Left lobe of liver (tissue), 2 donors: Measurements from ENCODE around the gene ZNF804A. TPM values are rescaled to one million over a fixed set of nuclear protein-coding genes. Genes with fewer than 3 reads are reported as not detected.

Experiments used
- ATAC-seq: fragments of 200-7000 bp; cut with Tn5 transposase; one replicate; pipeline ENCODE4 v1.9.1; 2020; ENCODE audit warnings: mild to moderate bottlenecking, moderate library complexity
- DNase-seq: peaks from one replicate; pipeline ENCODE4 v3.0.0-alpha.2; 2020; ENCODE audit warnings: low spot score
- total RNA-seq: library from RNA; stranded (reverse); gene quantifications from one replicate; pipeline ENCODE4 v1.2.1, GENCODE V29; 2021
- donor health status: DM: no; HTN: no; CAD: no; lungs with moderate emphysema.
- donor health status: DM: no; HTN: yes; CAD: no.

ZNF804A gene
- total RNA-seq: not detected

DNA sequence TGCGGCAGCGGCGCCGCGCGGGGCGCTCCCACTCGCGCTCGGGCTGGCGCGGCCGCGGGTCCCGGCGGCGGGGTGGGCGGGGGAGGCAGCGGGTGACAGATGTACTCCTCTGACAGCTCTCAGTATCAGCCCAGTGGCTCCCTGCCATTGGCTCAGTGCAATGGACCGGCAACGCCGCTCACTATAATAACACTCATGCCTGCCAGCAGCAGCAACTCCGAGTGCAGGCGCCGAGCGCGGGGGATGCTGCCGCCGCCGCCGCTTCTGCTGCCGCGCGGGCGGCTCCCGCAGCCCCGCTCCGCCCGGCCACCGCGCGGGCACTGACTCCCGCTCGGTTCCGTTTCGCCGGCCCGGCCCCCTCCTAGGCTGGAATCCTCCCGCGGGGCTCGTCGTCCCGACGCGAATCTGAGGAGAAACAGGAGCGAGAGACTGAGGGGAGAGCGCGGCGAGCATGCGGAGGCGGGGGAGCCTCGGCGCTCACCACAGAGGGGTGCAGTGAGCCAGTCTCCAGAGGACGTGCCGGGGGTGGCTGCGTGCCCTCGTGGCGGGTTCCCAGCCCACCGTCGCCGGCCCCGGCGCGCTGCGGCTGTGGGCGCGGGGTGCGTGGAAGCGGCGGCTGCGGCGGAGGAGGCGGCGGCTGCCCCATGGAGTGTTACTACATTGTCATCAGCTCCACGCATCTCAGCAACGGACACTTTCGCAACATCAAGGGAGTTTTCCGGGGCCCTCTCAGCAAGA is at the start of gene ZNF804A:
ZNF804A (plus strand) TSS at position 214 of the 738 bp plus-strand sequence; CDS start at position 645, 431 bp downstream.
- ATAC-seq: peak; percentile 90
- DNase-seq: peak; percentile 54

DNA sequence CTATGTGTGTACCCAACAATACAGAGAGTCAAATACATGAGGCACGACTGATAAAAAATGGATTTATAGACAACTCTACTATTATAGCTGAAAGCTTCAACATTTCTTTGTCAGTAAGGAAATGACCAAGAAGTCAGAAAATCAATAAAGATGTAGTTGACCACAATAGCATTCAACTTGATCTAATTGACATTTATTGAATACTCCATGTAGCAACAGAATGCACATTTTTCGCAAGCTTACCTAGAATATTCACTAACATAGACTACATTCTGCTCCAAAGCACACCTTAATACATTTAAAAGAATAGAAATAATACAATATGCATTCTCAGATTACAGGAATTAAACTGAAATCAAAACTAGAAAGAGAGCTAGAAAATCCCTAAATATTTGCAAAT is 49.2 kb upstream of the ZNF804A start:
- ATAC-seq: no peak

DNA sequence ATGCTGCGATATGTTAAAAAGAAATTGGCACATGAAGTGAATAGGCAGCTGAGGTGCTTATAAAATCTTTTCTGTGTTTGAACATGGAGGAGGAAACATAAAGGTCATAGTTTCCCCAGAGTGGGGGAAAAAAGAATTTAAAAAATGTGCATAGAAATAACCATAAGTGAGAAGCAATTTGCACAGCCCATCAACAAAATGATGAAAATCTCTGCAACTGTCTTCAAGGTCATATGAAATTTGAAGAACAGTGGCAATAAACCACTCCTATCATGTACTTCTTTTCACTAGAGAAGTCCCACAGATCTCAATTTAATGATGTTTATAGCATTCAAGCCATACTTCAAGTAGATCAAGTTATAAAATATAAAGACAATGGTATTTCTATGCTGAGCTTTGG is 46.7 kb upstream of the ZNF804A start:
- ATAC-seq (no peak), DNase-seq (no peak)

More for the DNA sequence above, 49.2 kb upstream of the ZNF804A start:
- DNase-seq: no peak

DNA sequence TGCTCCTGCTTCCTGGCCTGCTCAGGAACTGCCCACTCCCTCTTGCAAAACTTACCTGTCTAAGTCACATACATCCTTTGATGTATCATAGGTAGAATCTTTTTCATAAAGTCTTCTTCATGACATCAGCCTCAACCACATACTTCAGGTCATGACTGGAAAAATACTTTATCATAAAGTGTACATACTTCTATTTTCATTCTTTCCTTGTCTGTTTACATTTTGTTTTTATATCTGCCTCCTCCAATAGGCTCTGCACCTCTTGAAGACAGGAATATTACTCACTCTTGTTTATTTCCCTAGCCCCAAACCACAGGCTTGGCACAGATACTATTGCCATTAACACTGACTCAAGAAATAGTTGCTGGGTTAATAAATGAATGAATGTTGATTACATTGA is 43.6 kb upstream of the ZNF804A start:
- ATAC-seq: no peak

DNA sequence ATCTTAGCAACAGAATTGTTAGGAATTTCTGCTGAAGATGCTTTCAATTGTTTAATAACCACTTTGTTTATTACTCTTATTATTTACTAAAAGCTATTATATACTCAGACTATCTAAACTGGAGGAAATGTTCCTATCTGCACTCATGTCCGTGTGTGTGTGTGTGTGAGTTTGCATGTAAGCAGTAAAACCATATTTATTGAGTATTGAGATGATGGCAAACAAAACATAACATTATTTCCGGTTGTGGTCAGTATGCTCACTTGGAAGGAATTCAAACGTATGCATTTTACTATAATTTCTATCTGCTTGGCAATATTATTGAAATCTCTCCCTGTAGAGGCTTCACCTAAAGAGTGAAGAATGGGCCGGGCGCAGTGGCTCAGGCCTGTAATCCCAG is 43.0 kb upstream of the ZNF804A start:
- ATAC-seq: no peak
- no peak for DNase-seq

More for the DNA sequence above, 43.6 kb upstream of the ZNF804A start:
- DNase-seq: no peak

DNA sequence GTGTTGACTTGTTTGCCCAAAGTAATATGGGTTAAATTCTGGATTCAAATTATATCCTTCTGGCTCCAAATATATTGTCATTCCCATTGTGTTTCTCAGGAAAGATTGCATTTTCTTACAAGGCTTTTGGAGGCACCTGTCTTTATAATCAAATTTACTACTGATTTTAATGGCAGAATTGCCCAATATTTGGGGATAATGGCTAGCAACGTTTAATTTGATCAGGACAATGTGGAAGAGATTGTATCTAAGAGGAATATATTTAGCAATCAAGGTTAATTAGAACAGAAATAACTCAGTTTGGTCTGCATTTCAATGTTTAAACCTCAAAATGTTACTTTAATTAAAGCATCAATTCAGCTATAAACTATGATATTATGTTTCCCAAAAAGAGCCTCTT is 41.7 kb upstream of the ZNF804A start:
- no peak for ATAC-seq
- DNase-seq: no peak

DNA sequence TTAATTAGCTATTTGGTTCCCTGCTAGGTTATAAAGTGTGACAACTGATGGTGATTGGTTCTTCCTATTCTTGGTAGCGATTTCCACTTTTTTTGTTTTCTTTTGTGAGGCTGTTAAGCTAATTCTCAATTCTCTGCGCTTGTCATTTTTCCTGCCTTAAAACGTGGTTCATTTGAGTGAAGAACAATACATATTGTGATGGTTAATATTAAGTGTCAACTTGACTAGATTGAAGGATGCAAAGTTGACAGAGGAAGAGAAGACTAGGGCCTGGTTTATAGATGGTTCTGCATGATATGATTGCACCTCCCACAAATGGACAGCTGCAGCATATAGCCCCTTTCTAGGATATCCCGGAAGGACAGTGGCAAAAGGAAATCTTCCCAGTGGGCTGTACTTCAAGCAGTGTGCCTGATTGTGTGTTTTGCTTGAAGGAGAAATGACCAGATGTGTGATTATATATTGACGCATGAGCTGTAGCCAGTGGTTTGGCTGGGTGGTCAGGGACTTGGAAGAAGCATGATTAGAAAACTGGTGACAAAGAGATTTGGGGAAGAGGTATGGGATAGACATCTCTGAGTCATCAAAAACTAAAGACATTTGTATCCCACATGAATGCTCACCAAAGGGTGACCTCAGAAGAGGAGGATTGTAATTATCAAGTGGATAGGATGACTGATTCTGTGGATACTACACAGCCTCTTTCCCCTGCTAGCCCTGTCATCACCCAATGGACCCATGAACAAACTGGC is 39.4 kb upstream of the ZNF804A start:
- DNase-seq: no peak
- no peak for ATAC-seq

DNA sequence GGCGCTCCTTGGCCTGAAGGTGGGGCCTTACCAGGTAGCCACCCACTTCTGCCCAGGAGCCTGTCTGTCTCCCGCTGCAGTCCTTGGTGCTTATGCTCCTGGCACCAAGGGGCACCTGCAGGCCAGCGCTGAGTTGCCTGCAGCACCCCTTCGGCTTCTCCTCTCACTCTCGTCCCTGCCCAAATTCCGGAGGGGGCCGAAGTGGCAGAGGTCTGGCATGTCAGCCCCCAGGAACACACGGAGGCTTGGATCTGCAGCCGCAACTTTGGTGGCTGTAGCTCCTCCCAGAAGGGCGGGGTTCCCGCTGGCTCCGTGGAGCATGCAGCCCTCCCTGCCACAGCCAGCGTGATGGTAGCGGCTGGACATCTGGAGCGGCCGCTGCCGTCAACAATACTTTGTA is 37.7 kb upstream of the ZNF804A start:
- DNase-seq (no peak), ATAC-seq (no peak)

DNA sequence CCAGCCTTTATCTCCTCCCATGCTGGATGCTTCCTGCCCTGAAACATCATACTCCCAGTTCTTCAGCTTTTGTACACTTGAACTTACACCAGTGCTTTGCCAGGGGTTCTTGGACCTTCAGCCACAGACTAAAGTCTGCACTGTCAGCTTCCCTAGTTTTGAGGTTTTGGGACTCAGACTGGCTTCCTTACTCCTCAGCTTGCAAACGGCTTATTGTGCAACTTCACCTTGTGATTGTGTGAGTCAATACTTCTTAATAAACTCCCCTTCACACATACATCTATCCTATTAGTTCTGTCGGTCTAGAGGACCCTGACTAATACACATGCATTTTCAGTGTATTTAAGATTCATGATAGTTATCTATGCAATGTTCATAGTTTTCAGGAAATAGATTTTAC is 35.8 kb upstream of the ZNF804A start:
- ATAC-seq (no peak), DNase-seq (no peak)

DNA sequence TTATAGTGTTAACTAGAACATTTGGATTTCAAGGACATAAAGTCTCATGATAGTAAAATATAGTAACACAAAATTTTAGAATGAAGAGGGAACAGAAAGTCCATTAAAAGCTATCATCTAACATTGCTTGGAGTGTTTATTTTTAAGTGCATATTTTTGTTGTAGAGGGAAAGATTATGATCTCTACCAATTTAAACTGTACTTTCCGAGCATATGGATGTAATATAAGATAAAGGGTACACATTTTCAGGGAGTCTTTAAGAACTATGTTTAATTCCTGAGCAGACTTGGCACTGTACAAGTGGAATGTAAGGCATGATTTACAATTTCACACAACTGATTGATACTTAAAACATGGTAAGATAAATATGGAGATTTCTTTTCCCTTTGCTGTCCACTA is 34.2 kb upstream of the ZNF804A start:
- ATAC-seq: no peak
- DNase-seq: no peak

DNA sequence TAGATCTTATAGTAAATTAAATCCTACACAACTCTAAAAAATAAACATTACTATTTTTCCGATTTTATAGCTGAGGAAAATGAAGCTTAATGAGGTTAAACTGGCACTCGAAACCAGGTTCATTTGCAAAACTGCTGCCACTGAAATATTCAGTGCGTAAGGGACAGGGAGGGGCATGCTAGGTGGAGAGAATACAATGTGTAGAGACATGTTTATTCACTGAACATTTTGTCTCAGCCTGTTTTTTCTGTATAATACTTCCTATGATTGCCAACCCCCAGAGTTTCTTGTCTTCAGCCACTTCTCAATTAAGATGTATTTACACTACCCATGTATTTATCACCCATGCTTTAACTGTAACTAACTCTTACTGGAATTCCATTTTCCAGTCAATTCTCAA is 31.6 kb upstream of the ZNF804A start:
- no peak for DNase-seq
- no peak for ATAC-seq

DNA sequence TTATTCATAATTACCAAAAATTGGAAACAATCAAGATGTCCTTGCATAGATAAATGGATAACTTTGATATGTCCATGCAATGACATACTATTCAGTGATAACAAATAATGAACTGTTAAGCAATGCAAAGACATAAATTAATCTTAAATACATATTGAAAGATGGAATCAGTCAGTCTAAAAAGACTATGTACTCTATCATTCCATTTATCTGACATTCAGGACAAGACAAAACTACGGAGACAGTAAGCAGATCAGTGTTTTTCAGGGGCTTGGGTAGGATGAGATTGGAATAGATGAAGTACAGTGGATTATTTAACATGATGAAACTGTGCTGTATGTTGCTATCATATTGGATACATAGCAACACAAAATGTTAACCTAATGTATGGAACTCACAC is 21.3 kb upstream of the ZNF804A start:
- no peak for ATAC-seq
- DNase-seq: no peak

DNA sequence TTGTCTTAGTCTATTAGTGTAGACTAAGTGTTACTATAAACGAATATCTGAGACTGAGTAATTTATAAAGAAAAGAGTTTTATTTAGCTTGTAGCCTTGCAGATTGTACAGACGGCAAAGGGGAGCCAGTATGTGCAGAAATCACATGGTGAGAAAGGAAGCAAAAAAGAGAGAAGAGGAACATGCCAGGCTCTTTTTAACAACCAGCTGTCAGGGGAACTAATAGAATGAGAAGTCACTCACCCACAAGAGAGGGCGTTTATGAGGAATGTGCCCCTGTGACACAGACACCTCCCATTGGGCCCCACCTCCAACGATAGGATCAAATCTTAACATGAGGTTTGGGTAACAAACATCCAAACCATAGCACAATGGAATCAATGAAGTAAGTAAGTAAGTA is 20.6 kb upstream of the ZNF804A start:
- ATAC-seq: no peak

DNA sequence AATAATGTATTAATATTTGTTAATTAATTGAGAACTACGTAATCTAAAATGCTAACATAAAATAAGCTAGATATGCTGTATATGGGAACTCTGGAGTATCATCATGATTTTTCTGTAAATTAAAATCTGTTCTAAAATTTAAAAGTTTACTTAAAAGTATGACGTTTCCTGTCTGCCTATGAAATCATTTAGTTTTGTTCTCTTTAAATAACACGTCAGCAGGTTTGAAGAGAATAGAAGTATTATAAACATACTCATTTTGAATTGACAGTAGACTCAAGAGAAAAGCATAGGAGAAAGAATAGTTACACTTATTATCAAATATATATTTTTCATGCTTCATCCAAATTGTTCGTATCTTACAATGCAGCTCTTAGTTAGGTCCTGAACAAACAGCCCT is 19.1 kb upstream of the ZNF804A start:
- no peak for ATAC-seq
- DNase-seq: no peak

More for the DNA sequence above, 20.6 kb upstream of the ZNF804A start:
- DNase-seq: no peak

DNA sequence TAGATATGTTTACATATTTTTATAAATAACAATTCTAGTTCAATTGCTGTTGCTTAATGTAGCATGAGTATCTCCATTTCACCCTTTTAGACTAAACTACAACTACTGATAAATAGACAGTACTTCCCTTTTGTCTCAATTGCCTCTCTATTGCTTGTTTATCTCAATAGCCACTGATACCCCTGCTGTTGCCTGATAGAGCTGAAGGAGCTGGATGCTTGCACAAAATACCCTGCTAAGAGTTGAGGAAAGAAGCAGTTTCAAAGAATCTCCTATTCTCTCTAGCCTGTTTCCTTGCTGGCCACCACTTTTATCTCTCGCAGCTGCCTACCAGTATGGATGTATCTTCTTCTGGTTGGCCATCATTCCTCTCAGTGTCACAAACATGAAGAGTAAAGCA is 16.9 kb upstream of the ZNF804A start:
- ATAC-seq: no peak

DNA sequence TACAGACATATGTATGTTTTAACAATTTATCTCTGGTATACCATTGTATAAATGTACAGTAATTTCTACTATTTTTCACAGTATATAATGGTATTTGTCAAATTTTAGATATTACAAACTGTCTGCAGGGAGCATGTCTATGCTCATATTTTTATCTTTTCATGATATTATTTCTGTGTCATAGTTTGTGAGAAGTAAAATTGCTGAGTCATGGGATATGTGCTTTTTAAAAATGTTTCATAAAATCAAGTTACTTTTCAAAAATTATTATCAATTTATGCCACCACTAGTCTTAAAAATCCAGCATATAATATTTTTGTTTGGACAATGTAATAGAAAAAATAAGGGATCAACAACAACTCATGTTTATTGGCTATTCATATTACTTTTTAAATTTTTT is 9.1 kb upstream of the ZNF804A start:
- no peak for ATAC-seq

More for the DNA sequence above, 16.9 kb upstream of the ZNF804A start:
- DNase-seq: no peak

DNA sequence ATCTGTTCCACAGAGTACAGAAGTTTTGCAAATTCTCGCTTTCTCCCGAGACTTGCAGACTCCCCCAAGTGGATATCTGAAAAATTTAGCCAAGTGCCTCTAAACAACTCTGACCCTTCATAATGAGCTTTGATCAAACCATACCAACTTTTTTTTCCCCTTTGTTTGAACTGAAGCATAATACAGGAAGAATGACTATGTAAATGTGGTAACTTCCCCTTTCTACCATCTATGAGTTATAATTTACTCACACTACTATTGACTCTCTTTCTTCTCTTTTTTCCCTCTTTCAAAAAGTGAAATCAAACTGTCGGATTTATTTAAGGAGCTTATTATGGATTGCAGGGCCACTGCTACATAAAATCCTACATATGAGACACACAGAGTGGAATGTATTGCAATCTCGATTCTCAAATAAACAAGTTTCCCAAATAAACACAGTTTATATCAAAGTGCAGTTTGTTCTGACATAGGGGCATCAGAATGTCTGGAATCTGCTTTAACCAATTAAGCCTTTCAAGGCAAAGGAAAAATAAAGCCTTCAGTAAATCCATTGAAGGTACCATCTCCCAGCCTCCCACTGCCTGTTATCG is 1.4 kb upstream of the ZNF804A start:
- DNase-seq (no peak), ATAC-seq (no peak)

More for the DNA sequence above, 9.1 kb upstream of the ZNF804A start:
- DNase-seq: no peak

DNA sequence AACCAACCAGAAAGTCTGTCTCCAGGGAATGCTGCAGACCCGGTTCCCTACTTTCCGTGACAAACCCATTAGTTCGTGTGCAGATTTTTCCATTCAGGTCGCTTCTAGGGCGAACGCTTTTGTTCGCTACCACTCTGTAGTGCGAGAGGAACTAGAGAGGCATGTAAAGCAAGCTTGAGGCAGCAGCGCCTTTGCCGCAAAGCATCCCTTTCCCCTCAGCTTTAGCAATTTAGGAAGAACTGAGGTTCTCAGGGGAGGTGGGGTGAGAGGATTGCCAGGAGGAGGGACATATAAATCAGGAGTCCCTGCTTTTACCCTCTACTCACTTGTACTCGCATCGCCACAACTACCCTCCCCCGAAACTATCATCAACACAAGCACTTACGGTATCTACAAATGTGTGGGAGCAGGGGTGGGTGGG is 748 bp upstream of the ZNF804A start:
- no peak for DNase-seq
- ATAC-seq: peak; percentile 45

DNA sequence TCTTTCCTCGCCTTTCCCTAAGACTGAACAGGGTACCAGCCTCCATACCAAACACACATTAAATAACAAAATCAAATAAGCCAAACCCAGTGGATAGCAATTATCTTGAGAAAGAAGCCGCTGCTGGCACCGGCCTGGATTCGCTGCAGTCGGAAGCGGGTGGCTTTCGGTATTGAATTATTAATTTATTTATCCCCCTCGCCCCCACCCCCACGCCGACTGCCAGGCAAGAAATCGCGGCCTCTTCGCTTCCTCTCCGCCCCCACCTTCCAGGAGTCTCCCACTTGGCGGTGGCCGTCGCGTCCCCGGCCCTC is 370 bp upstream of the ZNF804A start:
- ATAC-seq: no peak
- no peak for DNase-seq

DNA sequence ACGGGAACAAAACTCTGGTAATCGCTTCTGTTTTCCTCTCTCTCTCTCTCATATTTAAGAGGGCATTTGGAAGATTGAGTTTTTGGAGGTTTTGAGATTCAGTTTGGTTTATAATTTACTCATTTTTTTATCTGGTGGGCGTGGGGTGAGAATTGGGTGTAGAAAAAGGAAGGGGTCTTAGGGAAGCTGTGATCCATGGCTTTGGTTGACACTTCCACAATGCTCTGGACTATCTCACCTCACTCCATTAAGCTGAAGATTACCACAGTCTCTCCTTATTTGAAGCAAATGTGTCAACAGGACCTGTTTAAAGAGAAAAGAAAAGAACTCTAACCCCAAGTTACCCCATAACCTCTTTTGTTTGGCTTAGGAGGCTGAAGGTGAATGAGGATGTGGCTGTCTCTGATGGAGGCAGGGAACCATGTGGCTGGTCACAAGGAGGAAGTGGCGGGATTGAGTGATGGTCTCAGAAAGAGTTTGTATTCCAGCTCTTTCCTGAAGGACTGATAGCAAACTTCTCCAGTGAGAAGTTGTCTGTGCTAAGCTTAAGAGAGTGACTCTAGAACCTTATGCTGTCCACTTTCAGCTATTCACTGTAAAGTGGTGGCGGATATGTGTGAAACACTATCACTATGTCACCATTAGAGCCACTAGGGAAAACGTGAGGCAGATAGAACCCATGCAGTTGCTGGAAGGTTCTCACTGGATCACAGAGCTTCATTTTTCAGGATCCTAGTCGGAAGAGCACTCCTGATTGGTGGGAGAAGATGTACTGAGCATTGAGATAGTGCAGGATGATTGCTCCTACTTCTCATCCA is 934 bp downstream of the ZNF804A start:
- ATAC-seq: no peak
- no peak for DNase-seq

DNA sequence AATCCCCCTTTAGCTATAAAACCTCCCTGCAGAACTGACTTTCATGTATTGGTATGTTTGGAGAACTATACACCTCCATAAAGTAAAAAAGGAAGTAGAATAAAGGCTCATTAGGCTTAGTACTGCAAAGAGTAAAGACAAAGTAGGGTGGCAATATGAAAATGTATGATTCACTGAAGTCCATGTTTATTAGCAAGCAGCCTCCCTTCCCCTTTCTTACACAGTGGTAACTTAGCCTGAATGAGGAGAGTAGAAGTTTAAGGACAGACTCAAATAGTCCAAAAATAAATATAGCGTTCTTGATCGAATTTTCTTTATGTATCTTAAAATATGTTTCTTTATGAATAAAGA is 1.5 kb downstream of the ZNF804A start:
- no peak for ATAC-seq
- no peak for DNase-seq
